Dermis blood vessel endothelial cell (primary cell): ENCODE measurements around the gene GNAZ. TPM values are rescaled to one million over a fixed set of nuclear protein-coding genes. Genes with fewer than 3 reads are reported as not detected.
A peak's percentile ranks its signal among the peaks of the same experiment; 100 is the strongest.

ENCODE experiments used
- DNase-seq: peaks from one replicate; pipeline ENCODE4 v3.0.0; 2010
- total RNA-seq: library from RNA; depleted of rRNA; stranded (reverse); fragments of >200 nt; gene quantifications from 2 replicates; pipeline ENCODE4 v1.2.3, GENCODE V29; 2014

GNAZ gene
- total RNA-seq, 1 donor from 2014 or later = 0.68 TPM

DNA sequence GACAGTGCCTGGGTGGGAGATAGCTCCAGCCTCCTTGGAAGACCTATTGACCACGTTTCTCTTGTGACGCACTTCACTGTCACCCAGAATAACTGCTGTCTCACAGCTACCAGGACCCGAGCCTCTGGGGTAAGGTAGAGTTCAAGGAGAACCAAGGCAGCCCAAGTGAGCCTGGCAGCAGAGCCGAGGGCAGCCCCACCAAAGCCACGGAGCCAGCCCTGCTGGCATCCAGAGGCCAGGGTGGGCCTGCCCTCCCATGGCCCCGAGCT is 38.7 kb downstream of the GNAZ start:
- DNase-seq = no peak

DNA sequence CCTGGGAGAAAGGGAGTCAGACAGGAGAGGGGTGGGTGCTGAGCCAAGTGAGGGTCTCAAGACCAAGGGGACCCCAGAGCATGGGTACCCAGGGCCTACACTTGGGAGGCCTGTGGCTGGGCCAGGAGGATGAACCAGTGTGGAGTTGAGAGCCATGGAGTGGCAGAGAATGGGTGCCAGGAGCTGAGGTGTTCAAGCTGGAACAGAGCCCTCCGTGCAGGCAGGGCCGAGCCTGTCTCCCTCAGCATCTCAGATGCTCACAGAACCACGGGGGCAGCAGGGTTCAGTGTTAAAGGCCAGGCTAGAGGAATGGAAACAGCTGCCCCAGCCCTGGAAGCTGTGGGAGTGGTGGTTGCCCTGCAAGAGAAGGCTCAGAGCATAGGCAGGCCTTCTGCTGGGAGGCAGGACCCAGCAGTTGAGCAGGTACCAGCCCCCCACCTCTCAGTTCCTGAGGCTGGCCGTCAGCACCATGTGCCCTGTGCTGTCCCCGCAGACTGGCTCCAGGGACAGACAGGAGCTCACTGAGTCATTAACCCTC is 39.2 kb downstream of the GNAZ start:
- no peak for DNase-seq

DNA sequence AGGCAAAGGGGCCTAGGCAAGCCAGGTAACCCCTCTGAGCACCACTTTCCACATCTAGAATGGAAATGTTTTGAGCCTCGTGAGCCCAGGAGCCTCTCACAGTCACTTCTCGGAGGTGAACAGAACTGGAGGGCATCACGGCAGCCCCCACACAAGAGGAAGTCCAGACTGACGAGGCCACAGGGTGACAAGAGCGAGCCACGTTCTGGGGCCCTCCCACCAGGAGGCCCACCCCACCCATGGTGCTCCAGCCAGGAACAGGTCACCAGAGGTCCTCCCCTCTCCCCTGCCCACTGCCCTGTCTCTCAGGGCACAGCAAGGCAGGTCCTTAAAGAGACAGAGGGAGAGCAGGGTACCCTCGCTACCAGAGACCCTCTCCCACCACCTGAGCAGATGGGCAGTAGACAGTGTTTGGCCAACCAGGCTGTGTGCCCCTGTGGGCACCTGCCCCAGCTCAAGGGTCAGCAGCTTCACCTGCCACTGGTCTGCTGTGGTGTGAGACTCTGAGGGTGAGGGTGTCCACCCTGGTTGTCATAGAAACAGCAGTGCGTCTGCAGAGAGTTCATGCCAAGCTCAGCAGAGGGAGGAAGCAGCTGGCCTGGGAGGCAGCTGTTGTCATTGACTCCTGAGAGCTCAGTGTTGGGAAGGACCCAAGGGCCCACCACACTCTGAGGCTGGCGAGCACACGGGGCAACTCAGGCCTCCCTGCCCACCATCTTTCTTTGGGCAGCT is 40.0 kb downstream of the GNAZ start:
- DNase-seq = peak; percentile 57

DNA sequence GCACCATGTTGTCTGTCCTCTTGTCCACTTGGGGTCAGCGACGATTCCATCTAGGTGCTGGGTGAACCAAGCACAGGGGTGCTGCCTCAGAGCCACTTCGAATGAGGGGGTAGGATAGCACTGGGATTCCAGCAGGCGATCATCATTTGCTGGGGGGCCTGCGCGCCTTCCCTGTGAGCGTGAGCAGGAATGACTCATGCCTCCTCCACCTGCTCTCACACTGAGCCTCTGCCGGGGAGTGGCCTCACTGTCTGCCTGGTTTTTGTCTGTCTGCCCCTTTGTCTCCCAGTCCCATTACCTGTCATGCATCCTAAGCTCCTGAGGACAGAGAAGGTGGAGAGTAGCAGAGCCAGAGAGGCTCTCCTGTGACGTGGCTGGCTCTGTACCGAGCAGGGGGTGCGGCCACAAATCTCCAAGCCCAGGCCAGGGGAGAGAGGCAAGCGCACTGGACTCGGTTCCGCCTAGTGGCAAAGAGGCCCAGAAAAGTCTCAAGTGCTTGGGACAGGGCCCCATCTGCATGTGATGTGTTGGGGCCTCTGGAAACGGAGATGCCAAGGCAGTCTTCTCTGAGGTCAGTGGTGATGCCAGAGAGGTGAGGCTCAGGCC is 40.7 kb downstream of the GNAZ start:
- no peak for DNase-seq

DNA sequence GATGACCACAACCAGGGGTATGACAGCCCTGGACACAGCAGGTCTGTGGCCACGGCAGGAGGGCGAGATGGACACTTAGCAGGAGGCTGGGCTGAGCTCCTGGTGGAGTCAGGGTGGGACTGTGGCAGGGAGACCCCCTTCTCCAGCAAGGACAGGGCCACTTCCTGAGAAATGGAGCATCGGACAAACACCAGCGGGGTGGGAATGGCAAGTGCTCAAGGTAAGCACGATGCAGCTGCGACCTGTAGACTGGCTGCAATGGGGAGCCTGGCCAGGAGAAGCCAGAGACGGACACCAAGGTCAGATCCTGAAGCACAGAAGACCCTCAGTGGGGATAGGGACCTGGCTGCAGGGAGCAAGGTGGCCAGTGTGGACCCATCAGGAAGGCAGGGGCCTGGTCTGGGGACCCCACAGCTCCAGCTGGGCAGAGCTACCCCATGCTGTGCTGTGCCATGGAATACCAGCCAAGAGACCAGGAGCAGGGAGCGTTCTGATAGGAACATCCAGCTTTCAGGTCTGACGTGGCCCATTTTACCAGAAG is 42.2 kb downstream of the GNAZ start:
- no peak for DNase-seq

DNA sequence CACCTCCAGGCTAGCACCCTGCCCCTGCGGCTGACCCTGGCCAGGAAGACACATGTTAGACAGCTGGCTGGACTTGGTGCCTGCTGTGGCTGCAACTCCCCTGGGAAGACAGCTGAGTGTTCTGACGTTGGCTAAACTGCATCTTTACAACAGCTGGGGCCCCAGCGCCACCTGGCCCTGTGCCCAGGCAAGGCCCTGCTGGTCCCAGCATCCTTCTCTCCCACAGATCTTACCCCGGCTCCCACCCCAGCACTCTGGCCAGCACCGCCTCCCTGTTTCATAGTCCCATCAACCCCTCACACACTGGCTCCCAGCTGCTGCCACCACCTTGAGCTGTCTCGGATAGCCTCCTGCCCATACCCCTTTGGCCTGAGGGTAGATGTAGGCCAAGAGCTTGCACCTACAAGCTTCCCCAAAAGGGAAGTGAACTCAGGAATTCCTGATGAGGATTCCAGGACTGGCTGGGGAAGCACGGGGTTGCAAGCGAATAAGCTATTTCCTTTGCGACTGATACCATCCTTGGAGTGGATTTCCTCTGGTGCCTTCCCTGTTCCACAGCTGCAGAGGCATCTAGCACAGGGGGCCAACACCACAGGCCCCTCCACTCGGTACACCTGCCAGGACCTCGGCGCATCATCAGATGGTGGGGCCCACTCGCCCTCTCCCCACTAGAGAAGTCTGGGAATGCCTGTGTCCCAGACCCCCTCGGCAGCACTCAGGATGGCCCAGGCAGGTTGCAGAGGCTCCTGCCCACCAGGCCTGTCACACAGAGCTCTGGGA is 42.9 kb downstream of the GNAZ start:
- peak; percentile 4 for DNase-seq

DNA sequence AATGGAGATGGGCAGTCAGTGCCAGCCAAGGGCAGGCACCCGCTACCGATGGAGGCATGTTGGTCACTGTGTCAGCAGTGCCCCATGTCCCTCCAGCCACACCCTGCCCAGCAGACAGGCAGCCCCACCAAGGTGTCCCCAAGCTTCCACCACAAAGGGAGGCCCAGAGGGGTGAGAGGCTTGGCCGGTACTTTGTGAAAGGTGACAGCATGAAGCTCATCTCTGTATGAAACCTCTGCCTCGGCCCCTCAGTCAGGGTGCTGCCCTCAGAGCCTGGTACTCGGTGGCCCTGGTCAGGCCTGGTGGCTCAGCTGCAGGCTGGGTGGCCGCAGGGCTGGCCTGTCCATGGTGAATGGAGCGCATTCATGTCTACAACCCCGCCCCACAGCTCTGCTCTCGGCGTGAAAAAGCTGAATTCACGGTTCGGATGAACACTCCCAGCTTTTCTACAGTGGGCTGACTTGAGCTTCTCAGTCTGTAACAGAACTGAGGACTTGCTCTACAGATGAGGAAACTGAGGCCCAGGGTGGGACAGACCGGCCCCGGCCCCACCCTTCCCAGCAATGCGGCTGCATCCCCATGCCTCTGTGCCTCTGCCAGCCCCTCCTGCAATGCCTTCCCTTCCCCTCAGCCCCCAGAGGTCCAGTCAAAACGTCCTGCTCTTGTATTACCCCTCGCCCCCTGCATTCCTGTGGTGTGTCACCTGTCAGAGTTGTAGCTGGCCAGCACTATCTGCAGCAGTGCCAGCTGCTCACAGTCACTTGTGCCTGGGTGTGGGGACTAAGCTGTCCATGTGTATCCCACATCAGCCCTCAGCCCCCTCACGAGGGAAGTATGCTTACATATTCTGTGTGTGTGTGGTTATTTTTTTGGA is 43.8 kb downstream of the GNAZ start:
- DNase-seq = no peak

DNA sequence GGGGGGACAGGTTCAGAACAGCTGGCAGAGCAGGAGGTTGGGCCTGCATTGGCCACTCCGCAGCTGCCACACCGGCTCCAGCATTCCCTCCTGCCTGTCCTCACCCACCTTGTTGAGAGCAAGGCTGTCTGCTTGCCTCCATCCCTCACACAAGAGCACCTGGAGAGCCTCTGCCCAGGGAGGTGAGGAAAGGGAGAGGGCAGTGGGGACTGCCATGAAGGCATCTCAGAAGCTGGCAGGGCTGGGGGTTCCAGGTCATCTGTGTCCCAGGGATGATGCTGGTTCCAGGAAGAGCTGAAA is 44.4 kb downstream of the GNAZ start:
- no peak for DNase-seq

DNA sequence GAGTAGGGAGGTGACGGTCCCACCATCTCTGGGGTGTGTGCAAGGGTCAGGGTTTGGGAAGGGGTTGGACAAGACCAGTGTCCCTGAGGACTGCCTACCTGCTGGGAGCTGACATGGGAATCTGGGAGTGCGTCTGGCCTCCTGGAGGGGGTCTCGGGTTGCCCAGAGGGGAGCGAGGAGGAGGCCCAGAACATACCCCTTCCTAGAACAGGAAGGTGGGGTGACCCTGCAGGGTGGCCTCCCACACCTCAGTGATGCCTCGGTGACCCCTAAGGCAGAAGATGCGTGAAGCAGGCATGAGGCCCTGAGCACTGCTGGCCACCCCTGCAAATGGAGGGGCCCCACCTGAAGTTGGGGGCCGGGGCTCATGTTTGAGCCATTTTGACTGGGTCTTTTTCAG is 45.0 kb downstream of the GNAZ start:
- DNase-seq = no peak

DNA sequence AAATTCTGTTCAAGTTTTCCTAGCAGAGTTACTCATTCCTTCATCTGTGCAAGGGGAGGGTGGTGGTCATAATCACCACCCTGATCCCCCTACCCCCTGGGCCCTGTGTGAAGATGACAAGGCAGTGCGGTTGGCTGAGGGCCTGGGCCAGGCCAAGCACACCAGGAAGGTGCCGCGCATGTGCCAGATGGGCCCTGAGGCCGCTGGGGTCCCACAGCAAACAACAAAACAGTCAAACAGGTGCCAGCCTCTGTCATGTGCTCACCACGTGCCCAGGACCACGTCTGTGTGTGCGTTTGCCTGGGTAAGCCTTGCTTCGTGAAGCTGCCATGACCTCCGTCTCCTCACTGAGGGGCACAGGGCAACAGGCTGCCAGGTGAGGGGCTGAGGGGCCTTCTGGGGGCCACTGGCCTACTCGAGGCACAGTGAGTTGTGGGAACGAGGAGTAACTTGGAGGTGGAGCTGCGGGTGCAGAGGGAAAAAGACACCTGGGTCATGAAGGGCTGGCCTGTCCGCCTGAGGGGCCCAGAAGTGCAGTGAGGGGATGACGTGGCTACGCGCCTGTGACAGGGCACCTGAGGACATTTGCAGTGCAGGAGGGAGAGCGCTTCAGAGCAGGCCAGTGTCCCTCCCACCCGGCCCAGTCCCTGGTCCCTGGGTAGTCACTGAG is 45.6 kb downstream of the GNAZ start:
- DNase-seq = no peak

DNA sequence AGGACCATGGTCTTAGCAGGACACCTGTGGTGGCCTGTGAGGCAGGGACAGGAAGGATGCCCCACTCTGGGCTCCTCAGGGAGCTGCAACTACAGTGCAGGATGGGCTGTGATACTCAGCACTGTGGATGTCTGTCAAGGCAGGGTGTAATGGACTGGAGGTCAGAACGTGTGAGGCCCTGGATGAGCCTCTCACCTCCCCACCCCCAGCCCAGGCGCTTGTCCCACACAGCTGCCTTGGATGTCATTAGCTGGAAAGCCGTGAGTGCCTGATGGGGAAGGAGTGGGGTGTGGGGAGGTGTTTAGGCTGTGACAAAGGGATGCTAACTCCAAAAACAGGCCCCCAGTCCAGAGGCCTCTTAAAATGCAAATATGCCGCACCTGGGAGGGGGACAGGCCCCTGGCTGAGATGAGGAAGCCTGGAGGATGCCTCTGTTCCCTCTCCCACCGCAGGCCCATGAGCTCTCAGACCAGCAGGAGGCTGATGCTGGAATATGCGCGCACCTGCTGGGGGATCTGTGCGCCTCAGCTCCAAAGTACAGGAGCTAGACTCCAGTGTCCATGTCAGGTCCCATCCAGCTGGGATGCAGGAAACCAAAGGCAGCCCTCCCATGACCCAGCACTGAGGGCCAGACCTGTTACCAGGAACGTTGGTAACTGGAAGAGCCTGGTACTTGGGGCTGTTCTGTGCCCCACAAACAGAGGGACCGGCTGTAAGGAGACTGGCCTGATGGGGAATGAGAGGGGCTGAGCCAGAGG is 46.4 kb downstream of the GNAZ start:
- DNase-seq = no peak

DNA sequence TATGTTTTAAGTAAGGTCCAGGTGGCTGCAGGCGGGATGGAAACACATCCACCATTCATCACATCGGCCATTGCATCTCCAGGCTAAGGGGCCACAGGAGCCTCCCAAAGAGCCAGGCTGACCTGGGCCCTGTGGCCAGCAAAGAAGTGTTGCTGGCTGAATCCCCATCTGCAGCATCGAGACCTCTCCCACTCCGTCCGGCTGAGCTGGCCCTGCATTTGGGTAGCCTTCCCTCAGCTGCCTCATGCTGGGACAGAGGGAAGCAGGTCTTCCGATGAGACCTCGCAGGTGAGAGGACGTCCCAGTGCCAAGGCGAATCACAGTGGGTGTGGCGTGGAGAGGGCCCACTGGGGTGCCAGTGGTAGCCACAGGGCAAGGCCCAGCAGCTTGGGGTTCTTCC is 47.0 kb downstream of the GNAZ start:
- DNase-seq = no peak

DNA sequence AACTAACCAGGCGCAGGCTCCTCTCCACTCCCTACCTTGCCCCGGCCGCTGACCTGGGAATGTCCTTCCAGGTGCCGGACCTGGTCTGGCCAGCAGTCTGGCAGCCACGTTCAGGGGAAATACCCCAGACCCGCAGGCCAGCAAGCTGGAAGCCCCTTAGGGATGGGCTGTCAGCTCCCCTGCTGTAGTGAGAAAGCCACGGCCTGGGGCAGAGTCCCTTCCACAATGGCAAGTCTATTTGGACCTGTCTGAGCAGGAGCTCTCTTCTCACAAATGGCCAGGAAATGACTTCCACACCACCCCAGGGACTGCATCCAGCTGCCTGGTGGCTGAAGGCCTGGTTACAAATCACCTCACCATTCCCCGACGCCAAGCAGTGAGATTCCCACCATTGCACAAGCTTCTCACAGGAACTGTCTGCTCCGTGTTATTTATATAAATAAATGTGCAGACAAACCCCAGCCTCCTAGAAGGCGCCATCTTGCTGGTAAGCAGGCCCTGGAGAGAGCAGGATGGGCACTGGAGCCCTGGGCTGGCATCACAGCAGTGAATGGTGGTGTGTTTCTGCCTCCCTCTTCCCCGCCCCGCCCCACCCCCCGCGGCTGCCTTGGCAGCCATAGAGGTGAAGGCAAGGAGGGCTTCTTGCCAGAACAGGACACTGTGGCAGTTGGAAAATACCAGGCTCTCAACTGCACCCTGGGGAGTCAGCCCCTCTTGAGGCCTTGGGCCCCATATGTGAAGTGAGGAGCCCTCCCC is 47.8 kb downstream of the GNAZ start:
- no peak for DNase-seq

DNA sequence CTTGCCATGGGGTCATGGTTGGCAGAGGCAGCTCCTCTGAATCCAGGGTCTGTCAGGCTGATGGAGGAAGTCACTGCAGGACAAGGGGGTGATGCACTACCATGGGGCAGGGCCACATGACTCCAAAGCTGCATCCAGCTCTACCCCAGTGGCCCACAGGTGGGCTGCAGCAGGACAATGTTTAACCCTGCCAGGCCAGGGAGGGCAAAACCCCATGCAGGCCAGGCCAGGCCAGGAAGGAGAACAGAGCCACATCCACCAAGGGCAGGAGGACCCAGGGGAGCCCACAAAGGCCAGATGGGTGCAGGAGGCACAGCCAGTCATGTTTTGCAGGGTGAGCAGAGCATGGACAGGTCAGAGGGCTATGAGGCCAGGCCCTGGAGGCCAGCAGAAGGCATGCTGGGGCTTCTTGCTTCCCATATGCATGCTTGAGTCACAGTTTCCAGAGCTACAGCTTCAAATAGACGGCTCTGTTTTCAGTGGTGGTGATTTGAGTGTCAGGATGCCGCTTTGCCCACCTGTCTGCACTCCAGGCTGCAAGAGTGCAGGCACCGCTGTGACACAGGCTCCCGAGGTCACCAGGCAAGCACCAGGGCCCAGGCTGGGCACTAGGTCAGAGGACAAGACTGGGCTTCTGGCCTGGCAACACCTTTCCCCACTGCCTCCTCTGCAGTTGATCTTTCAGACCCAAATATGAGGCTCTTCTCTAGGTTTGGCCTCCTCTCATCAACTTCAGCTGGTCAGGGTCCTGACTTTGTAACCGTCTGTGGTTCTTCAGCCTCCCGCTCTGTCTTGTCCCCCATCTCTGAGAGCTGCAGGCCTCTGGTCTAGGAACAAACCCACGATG is 48.6 kb downstream of the GNAZ start:
- no peak for DNase-seq

DNA sequence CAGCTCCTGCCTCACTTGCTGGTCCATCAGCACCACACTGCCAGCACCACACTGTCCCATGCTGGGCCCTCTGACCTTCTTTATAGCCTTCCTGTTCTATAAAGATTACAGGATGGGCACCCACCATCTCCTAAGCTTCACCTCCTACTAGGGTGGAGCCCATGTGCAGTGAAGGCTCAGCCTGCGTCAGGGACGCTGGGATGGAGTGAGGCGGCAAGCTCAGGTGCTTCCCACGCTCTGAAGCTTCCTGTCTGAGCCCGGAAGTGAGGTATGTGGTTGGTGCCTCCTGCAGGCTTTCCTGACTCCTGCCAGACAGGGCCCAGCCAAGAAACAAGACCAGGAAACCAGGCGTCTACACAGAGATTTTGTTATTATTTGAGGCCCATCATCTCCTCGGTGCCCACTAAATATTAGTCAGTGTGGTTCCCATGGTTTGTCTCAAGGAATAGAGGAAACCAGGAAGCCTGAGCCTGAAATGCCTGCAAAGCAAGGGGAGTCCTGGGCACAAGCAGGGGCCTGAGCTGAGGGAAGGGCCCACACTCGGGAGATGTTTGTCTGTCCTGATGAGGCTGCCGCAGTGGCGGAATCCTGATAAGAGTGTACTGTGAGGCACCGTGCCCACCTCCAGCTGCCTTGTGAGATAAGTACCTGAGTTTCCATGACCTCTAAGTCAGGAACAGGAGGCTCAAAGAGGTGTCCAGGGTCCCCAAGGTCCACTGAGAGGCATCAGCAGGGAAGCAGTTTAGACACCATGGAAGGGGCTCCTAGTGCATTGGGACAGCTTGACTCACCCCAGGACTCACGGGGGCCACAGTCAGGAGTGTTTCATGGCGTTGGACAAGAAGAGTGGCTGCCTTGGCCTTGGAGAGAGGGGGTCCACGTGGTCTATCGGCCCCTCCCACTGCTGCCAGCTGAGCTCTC is 49.4 kb downstream of the GNAZ start:
- peak; percentile 57 for DNase-seq

DNA sequence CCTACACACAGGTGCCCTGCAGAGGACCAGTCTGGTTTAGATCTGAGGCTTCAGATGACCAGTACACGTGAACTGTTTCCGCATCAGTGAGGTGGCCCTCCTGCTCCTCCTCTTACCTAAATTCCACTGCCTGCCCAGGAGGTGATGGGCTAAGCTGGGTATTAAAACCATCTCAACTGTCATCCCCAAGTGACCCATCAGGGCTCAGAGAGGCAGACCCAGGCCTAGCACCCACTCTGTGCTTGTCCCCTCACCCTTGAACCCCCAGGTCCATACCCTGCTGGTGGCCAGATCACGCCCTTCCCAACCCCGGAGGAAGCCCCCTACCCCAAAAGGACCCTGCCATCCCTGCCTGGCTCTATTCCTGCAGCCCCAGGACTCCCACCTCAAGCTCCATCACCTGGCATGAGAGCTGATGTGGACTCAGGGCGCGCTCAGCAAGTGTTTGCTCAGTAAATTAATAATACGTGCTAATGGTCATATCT is 50.1 kb downstream of the GNAZ start:
- DNase-seq = no peak

DNA sequence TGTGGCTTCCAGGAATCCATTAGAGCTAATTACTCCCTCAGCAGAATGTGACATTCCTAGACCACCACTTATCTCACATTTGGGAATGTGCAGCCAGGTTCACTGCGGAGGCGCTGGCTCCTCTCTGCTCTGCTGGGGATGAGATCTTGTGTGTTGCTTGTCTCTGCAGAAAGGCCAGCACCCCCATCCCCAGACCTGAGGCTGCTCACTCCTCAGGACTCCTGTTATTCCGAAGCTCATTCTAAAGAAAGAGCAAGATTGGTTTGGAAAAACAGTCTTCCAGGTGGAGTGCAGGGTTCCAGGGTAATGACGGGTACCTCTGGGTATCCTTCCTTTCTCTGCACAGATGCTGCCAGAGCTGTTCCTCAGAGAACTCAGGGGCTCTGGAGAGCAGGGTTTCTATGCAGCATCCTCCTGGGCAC is 50.7 kb downstream of the GNAZ start:
- no peak for DNase-seq

DNA sequence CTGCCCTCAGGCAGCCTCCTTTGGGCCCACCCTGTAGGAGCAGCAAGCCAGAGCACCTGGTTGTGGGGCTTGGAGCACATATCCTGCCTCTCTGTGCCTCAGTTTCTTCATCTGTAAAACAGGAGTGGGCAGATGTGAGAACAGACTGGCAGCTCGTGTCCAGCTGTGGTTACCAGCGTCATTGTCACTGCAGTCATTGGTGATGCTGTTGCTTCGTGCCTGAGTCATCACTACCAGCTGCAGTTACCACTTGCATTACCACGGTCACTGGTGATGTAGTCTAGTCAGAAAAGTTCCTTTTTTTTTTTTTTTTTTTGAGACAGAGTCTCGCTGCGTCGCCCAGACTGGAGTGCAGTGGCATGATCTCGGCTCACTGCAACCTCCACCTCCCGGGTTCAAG is 51.1 kb downstream of the GNAZ start:
- DNase-seq = no peak
